ENCODE measurements around the gene GLRX3.
"Not testable (repeated sequence)": the region's sequence is repeated elsewhere in the genome, so short reads cannot be mapped to it uniquely, and the experiment has no call there.

GLRX3 gene

DNA sequence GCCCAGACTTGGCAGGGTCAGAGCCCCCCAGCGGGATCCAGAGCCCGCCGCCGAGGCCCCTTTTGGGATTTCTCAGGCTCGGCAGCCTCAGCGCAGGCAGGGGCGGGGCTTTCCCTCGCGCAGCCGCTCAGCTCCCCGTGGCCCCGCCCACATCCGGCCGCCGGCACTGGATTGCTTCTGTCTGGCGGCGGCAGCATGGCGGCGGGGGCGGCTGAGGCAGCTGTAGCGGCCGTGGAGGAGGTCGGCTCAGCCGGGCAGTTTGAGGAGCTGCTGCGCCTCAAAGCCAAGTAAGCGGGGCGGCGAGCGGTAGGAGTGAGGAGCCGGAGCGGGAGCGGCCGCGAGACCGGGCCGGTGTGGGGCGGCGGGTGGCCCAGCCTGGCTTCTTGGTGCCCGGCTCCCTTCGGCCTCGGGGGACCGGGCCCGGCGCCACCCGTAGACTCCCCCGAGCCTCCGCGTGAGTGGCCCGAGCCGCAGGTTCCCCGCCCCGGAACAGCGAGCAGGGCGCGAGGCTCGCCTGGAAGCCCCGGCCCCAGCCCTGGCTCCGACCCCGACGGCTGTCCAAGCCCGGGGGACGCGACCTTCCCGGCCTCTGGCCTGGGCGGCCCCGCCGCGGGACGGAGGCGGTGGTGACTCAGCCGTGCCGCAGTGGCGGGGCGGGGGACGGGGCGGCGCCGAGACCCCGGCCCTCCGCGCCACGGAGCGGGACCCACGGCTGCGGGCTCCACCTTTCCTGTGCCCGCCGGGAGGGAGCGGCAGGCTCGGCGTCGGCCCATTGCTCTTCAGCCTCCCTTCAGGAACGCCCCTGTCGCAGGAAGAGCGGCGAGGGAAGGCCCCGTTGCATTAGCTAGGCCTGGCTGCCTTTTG is at the start of gene GLRX3:
TSS of gene GLRX3 (plus strand) at position 166 of the 864 bp plus-strand sequence. CDS start at position 196, 30 bp downstream.
- Histone ChIP-seq H3K36me3 (ENCODE audit: insufficient read depth, low read length) (no peaks in the 10 kb centered on the region), H3K4me1 (ENCODE audit: insufficient read depth, low read length) (peaks cover 5% of the 10 kb centered on the region)

DNA sequence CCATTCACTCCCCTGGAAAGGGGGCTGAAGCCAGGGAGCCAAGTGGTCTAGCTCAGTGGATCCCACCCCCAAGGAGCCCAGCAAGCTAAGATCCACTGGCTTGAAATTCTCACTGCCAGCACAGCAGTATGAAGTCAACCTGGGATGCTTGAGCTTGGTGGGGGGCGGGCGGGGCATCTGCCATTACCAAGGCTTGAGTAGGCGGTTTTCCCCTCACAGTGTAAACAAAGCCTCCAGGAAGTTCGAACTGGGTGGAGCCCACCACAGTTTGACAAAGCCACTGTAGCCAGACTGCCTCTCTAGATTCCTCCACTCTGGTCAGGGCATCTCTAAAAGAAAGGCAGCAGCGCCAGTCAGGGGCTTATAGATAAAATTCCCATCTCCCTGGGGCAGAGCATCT is 45.6 kb upstream of the GLRX3 start:
- H3K36me3 ChIP-seq (ENCODE audit: insufficient read depth, low read length); H3K9me3 ChIP-seq (ENCODE audit: control insufficient read depth, insufficient read depth, low read length); H3K4me1 ChIP-seq (ENCODE audit: insufficient read depth, low read length); H3K9ac ChIP-seq (ENCODE audit: low read depth, low read length): not testable (repeated sequence)

More for the DNA sequence above, at the start of gene GLRX3:
- peak within 1 kb of the TSS; percentile 76 for H3K9ac ChIP-seq (ENCODE audit: low read depth, low read length)
- H3K9me3 ChIP-seq (ENCODE audit: control insufficient read depth, insufficient read depth, low read length) = no peaks in the 10 kb centered on the region

DNA sequence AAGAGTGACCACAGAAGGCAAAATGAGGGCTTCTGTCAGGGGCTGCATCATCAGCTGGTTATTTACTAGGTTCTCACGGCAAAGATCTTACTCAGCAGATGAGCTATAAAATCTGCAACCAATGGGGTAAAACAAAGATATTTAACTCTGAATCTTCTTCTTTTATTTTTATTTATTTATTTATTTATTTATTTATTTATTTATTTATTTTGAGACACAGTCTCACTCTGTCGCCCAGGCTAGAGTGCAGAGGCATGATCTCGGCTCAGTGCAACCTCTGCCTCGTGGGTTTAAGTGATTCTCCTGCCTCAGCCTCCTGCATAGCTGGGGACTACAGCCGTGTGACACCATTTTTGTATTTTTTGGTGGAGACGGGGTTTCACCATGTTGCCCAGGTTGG is 36.8 kb upstream of the GLRX3 start:
- Histone ChIP-seq H3K9ac (ENCODE audit: low read depth, low read length) (no peak overlapping the region), H3K36me3 (ENCODE audit: insufficient read depth, low read length) (no peaks in the 10 kb centered on the region; the same call in 1 of the 2 replicates), H3K9me3 (ENCODE audit: control insufficient read depth, insufficient read depth, low read length) (no peaks in the 10 kb centered on the region), H3K4me1 (ENCODE audit: insufficient read depth, low read length) (no peaks in the 10 kb centered on the region)

DNA sequence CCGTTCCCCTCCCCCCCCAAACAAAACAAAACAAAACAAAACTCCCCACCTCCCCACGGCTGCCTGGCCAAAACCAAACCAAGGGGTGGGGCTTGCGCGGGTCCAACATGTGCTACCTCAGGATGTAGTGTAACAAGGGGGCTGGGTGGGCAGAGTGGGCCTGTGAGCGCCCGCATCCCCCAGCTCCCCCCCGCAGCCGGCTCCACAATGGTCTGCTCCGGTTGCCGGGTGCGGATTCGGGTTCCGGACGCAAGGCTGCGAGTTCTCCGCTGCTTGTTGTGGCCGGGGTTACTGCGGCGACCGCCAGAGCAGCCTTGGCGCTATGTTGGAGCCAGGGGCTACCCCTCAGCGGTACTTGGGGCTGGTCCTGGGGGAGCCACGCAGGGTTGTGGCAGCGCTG is 30.5 kb upstream of the GLRX3 start:
- Histone ChIP-seq H3K9me3 (ENCODE audit: control insufficient read depth, insufficient read depth, low read length) (no peaks in the 10 kb centered on the region), H3K9ac (ENCODE audit: low read depth, low read length) (peak overlapping the region; percentile 48; the same call in 1 of the 2 replicates), H3K36me3 (ENCODE audit: insufficient read depth, low read length) (no peaks in the 10 kb centered on the region)

DNA sequence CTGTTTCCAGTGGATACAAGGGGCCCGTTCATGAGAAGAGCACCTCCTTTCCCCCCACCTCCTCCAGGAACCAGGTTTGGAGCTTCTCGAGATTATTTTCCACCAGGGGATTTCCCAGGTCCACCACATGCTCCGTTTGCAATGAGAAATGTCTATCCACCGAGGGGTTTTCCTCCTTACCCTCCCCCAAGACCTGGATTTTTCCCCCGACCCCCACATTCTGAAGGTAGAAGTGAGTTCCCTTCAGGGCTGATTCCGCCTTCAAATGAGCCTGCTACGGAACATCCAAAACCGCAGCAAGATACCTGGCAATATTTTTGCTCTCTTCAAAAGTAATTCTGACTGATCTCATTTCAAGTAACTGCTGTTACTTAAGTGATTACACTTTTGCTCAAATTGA is 28.0 kb upstream of the GLRX3 start:
- not testable (repeated sequence) for H3K9me3 ChIP-seq (ENCODE audit: control insufficient read depth, insufficient read depth, low read length); H3K36me3 ChIP-seq (ENCODE audit: insufficient read depth, low read length); H3K9ac ChIP-seq (ENCODE audit: low read depth, low read length); H3K4me1 ChIP-seq (ENCODE audit: insufficient read depth, low read length)

More for the DNA sequence above, 30.5 kb upstream of the GLRX3 start:
- H3K4me1 ChIP-seq (ENCODE audit: insufficient read depth, low read length) = peaks cover 3% of the 10 kb centered on the region; the same call in 1 of the 2 replicates

DNA sequence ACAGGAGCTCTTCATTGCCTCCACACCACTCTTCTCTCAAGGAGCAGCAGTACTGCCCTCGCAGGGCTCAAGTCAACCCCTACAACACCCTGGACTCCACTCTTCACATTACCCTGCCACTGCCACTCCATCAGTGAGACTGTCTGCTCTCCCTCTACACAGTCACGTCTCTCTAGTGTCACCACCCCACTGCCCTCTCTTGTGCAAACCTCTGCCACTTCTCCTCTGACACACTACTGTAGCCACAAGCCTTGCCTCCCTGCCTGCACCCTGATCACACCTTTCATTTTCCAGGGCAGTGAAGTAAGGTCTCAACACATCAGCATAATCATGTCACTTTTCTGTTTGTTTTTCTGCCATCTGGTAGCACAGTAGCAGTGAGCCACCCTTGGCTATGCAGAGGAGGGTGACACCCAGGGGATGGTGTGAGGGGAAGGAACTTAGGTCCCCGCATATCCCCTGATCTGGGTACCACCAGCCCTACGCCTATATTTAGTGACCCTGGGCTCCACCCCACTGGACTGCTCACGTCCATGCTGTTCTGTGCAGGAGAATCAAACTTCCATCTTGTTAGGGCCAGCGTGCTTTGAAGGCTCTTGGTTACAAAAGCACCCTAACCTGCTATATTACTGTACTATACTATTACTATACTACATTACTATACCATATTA is 27.1 kb upstream of the GLRX3 start:
- H3K4me1 ChIP-seq (ENCODE audit: insufficient read depth, low read length) = peaks cover 3% of the 10 kb centered on the region; the same call in 1 of the 2 replicates
- H3K9me3 ChIP-seq (ENCODE audit: control insufficient read depth, insufficient read depth, low read length) = no peaks in the 10 kb centered on the region
- H3K9ac ChIP-seq (ENCODE audit: low read depth, low read length) = peak overlapping the region; percentile 95; the same call in 1 of the 2 replicates
- H3K36me3 ChIP-seq (ENCODE audit: insufficient read depth, low read length) = no peaks in the 10 kb centered on the region

DNA sequence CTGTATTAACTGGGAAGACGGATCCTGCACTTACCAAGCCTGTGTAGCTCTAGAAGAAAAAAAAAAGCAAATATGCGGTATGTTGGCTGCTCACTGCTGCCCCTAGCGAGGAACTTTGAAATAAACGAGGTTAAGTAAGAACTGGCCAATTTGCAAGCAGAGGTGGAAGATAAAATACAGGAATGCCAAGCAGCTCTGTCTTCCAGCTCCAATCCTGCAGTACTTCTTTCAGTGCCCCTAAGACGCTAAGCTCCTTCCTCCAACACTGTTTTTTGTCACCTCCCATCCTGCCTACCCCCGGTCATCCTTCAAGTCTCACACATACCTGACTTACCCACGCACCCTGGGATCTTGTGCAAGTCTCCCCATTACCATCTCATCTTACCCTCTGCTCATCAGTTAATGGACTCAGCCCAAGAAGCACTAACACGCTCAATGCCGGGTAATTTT is 26.4 kb upstream of the GLRX3 start:
- peak overlapping the region; percentile 95 for H3K9ac ChIP-seq (ENCODE audit: low read depth, low read length)
- H3K9me3 ChIP-seq (ENCODE audit: control insufficient read depth, insufficient read depth, low read length) = no peaks in the 10 kb centered on the region
- peaks cover 3% of the 10 kb centered on the region; the same call in 1 of the 2 replicates for H3K4me1 ChIP-seq (ENCODE audit: insufficient read depth, low read length)
- no peaks in the 10 kb centered on the region for H3K36me3 ChIP-seq (ENCODE audit: insufficient read depth, low read length)

DNA sequence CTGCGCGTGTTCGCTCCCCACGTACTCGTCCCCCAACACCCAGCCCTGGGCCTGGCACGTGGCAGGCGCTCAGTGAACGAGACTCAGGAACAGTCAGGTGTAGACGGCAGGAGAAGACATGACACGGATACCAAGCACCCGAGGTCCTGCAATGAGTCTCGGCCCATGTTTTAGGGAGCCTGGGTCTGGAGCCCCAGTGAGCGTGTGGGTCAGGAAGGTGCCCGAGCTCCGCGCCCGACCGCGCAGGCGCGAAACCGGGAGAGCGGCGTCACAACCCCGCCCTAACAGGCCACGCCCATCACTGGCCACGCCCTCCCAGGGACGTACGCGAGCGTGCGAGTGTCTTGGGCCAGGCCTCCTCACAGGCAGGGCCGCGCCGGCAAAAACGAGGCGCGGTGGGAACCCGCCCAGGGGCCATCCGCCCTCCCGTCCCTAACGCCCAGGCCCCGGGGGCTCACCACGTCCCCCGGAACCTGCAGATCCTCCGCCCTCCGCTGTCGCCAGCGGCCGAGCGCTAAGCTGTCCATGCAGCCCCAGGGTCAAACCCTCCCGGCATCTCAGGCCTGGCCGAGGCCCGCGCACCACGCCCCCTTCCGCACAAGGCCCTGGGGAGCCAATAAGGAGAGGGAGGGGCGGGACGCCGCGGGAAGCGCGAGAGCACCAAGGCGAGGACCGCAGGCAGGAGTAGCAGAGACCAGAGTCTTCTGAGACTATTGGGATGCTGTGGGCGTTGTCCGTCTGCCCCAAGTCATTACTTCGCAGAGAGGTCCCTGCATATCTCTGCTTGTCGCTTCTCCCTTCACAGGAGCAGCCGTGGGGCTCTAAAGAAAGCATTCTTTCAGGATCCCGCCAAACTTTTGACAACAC is 25.7 kb upstream of the GLRX3 start, which contains the start of gene C10orf143:
TSS of gene C10orf143 (minus strand) at position 585 of the 867 bp plus-strand sequence. CDS start at position 527, 58 bp downstream.
- Histone ChIP-seq H3K4me1 (ENCODE audit: insufficient read depth, low read length) (peaks cover 3% of the 10 kb centered on the region; the same call in 1 of the 2 replicates), H3K36me3 (ENCODE audit: insufficient read depth, low read length) (no peaks in the 10 kb centered on the region), H3K9me3 (ENCODE audit: control insufficient read depth, insufficient read depth, low read length) (no peaks in the 10 kb centered on the region), H3K9ac (ENCODE audit: low read depth, low read length) (peak within 1 kb of the TSS; percentile 95)

DNA sequence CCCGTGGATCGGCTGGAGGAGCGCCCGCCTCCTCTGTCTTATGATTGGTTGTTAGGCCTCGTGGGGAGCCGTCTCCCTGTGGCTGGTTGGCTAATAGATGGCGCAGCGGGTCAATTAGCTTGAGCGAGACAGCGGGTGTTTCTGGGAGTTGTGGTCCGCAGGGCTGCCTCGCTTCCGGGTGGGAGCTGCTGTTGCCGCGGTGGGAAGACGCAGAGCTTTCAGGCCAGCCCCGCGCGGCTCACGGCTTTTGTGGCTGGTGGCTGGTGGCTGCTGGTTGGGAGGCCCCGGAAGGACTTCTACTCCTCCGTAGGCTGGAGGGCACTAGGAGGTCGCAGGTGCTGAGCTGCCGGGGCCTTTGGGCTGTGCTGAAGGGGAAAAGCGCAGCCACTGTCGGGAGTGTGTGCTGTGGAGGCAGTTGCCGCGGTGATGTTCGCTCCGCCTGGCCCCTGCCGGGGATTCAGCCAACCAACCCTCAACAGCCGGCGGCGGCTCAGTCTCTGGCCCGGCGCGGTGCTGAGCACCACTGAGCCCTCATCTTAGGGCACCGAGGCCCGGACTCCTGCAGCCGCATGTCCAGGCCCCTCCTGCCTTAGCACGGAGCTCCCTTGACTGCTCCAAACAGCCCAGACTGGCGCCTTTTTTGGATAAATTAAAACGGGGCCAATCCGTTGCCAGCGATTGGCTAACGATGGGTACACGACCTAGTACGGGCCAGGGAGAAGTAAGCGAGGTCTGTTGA is 24.9 kb upstream of the GLRX3 start:
- H3K4me1 ChIP-seq (ENCODE audit: insufficient read depth, low read length) = peaks cover 3% of the 10 kb centered on the region; the same call in 1 of the 2 replicates
- no peaks in the 10 kb centered on the region for H3K9me3 ChIP-seq (ENCODE audit: control insufficient read depth, insufficient read depth, low read length)
- H3K9ac ChIP-seq (ENCODE audit: low read depth, low read length) = peak overlapping the region; percentile 95
- H3K36me3 ChIP-seq (ENCODE audit: insufficient read depth, low read length) = no peaks in the 10 kb centered on the region

DNA sequence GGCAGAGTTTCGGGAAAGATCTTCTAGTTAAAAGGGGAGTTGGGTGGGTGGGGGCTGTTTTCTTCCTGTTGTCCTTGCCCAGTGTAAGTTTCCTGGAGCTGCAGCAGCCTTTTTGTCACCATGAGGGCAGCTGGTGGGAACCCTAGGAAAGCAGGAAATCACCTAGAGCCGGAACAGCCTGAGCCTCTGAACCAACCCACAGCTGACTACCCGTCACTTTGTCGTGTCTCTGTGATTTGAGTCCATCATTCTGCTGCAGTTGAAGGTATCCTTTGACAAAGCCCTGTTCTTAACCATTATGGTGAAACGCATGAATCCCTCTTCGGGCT is 24.4 kb upstream of the GLRX3 start:
- Histone ChIP-seq H3K4me1 (ENCODE audit: insufficient read depth, low read length) (peaks cover 3% of the 10 kb centered on the region; the same call in 1 of the 2 replicates), H3K36me3 (ENCODE audit: insufficient read depth, low read length) (no peaks in the 10 kb centered on the region), H3K9ac (ENCODE audit: low read depth, low read length) (peak overlapping the region; percentile 95; the same call in 1 of the 2 replicates), H3K9me3 (ENCODE audit: control insufficient read depth, insufficient read depth, low read length) (no peaks in the 10 kb centered on the region)

DNA sequence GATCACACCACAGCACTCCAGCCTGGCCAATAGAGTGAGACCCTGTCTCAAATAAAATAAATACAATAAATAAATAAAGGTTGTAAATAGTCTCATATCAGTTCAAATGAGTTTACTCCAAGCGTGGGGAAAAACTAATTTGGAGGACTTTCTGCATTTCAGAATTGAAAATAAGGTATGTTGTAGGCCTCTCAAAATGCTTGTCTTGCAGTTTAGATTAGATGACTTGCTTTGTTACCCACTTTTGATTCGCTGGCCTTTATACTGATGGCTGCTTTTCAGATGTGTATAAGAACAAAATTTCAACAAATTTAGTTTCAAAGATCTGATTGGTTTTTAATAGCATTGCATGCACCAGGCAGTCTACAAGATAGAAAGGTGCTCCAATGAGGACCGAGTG is 23.4 kb upstream of the GLRX3 start:
- no peaks in the 10 kb centered on the region for H3K36me3 ChIP-seq (ENCODE audit: insufficient read depth, low read length)
- no peak overlapping the region for H3K9ac ChIP-seq (ENCODE audit: low read depth, low read length)
- H3K9me3 ChIP-seq (ENCODE audit: control insufficient read depth, insufficient read depth, low read length) = no peaks in the 10 kb centered on the region
- peaks cover 3% of the 10 kb centered on the region; the same call in 1 of the 2 replicates for H3K4me1 ChIP-seq (ENCODE audit: insufficient read depth, low read length)

DNA sequence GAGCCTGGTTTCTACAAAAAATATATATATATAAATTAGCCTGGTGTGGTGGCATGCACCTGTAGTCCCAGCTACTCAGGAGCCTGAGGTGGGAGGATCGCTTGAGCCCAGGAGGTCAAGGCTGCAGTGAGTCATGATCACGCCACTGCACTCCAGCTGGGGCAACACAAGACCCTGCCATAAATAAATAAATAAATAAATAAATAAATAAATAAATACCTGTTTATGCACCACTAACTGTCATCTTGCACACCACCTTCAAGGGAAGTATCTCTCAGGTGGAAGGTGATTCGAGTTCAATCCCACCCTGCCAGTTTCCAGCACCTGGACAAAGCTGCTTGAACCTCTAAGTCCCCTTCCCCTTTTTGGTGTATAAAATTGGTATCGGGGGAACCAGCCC is 19.2 kb upstream of the GLRX3 start:
- H3K36me3 ChIP-seq (ENCODE audit: insufficient read depth, low read length); H3K9me3 ChIP-seq (ENCODE audit: control insufficient read depth, insufficient read depth, low read length); H3K9ac ChIP-seq (ENCODE audit: low read depth, low read length); H3K4me1 ChIP-seq (ENCODE audit: insufficient read depth, low read length): not testable (repeated sequence)

DNA sequence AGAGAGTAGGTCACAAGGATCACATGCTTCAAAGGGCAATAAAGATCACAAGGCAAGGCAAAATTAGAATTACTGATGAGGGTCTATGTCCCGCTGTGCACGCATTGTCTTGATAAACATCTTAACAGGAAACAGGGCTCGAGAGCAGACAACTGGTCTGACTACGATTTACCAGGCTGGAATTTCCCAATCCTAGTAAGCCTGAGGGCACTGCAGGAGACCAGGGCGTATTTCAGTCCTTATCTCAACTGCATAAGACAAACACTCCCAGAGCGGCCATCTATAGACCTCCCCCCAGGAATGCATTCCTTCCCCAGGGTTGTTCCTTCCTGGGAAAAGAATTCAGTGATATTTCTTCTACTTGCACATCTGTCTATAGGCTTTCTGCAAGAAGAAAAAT is 18.7 kb upstream of the GLRX3 start:
- H3K9ac ChIP-seq (ENCODE audit: low read depth, low read length); H3K9me3 ChIP-seq (ENCODE audit: control insufficient read depth, insufficient read depth, low read length); H3K4me1 ChIP-seq (ENCODE audit: insufficient read depth, low read length); H3K36me3 ChIP-seq (ENCODE audit: insufficient read depth, low read length): not testable (repeated sequence)

Measured in ES-I3 (cell line).